Kidney (tissue), 14 donors: ENCODE results near the gene CCDC174. TPM values are rescaled to one million over a fixed set of nuclear protein-coding genes. Genes with fewer than 3 reads are reported as not detected.

Experiments
- DNase-seq, 5 donors: peaks; one replicate each; pipeline ENCODE4 v3.0.0-alpha.2; 2013 to 2020
- FAIRE-seq: peaks from 2 replicates; lab custom pipeline; 2012; peaks lifted over from hg19 to GRCh38; lab: Jason Lieb, UNC
- H3K27ac ChIP-seq, 2 donors: one replicate each; pipeline ENCODE4 v1.7.0; 2013; ENCODE audit warnings: low read depth in 2 of 2, low read length in 2 of 2, inconsistent platforms in 1 of 2
- H3K27me3 ChIP-seq: one replicate; pipeline ENCODE4 v1.7.1; 2013; ENCODE audit warnings: low read length, inconsistent platforms; ENCODE audit not compliant: control insufficient read depth, insufficient read depth
- H3K36me3 ChIP-seq, 3 donors: one replicate each; pipeline versions ENCODE4 v1.7.0 to v1.7.1; 2013; ENCODE audit warnings: low read length in 3 of 3, control low read depth in 1 of 3, inconsistent platforms in 1 of 3; ENCODE audit not compliant: insufficient read depth in 3 of 3, control insufficient read depth in 2 of 3
- H3K4me1 ChIP-seq, 3 donors: one replicate each; pipeline versions ENCODE4 v1.7.0 to v1.7.1; 2013; ENCODE audit warnings: low read length in 3 of 3, inconsistent platforms in 1 of 3, low read depth in 1 of 3; ENCODE audit not compliant: control insufficient read depth in 2 of 3, insufficient read depth in 2 of 3
- H3K4me3 ChIP-seq, 3 donors: one replicate each; pipeline versions ENCODE4 v1.7.0 to v1.8.1; 2013; ENCODE audit warnings: low read length in 3 of 3, control low read depth in 1 of 3, inconsistent platforms in 1 of 3
- H3K9ac ChIP-seq, 3 donors: one replicate each; pipeline versions ENCODE4 v1.7.0 to v1.7.1; 2013; ENCODE audit warnings: low read length in 3 of 3, control low read depth in 1 of 3, inconsistent platforms in 1 of 3
- H3K9me3 ChIP-seq, 3 donors: one replicate each; pipeline versions ENCODE4 v1.7.0 to v1.7.1; 2013; ENCODE audit warnings: low read length in 3 of 3, control low read depth in 1 of 3, inconsistent platforms in 1 of 3; ENCODE audit not compliant: control insufficient read depth in 2 of 3, insufficient read depth in 1 of 3
- CTCF ChIP-seq: IDR thresholded peaks from 3 replicates; pipeline ENCODE4 v1.5.1; 2012; ENCODE audit warnings: mild to moderate bottlenecking, moderate library complexity, borderline replicate concordance; ENCODE audit not compliant: insufficient read depth; ENCODE audit errors: extremely low read depth
- intact Hi-C: fragments of 100-400 bp; cut with DNase I; formaldehyde crosslinking; loops from one replicate; pipeline ENCODE4 v1.11.1; 2022
- polyA plus RNA-seq: library from polyadenylated mRNA; stranded (reverse); fragments of 350-450 nt; fragmentation: Illumina TruSeq; extraction: RNeasy Lipid Tissue Mini Kit (QIAGEN cat#74804); gene quantifications from one replicate; pipeline ENCODE4 v1.2.3, GENCODE V29; 2014; ENCODE audit warnings: low read depth, low replicate concordance; ENCODE audit not compliant: insufficient read depth
- total RNA-seq: library from RNA; stranded (reverse); fragmentation: NEBNext Ultra II Directional; extraction: Animal tissue kit (Norgen Biotek cat#: 25700); gene quantifications from one replicate; pipeline ENCODE4 v1.2.1, GENCODE V29; 2021
- donor health status: control.
- donor health status: control.
- donor health status: control.
- donor health status: control.
- donor health status: control.
- donor health status: DM: yes; HTN: yes; CAD: no.
- donor health status: Normal renal cell carcinoma (clear cell type).

Gene CCDC174
- total and polyA plus RNA-seq, 2 donors from 2014 or later = 21.9 to 24.7 TPM

- Histone ChIP-seq H3K36me3 (no peaks in the 10 kb centered on the region), H3K9ac (no peak overlapping the region), H3K4me1 (no peaks in the 10 kb centered on the region), H3K9me3 (no peaks in the 10 kb centered on the region), H3K27me3 (no peaks in the 10 kb centered on the region), H3K4me3 (no peak overlapping the region), H3K27ac (no peak overlapping the region)
- no peak for FAIRE-seq
- no peak for TF ChIP-seq CTCF
- DNase-seq = peak in 1 of 5 donors; percentile 41
- intact Hi-C loops = no loop called here
Measured at GRCh38 chr3:14616606-14617507, 34.7 kb upstream of the CCDC174 start.

- no peak for TF ChIP-seq CTCF
- intact Hi-C loops = no loop called here
- H3K27ac ChIP-seq = no peak overlapping the region
- no peak overlapping the region for H3K9ac ChIP-seq
- H3K9me3 ChIP-seq = no peaks in the 10 kb centered on the region
- FAIRE-seq (no peak), DNase-seq (no peak)
- no peaks in the 10 kb centered on the region for H3K36me3 ChIP-seq
- no peaks in the 10 kb centered on the region for H3K4me1 ChIP-seq
- no peak overlapping the region for H3K4me3 ChIP-seq
- no peaks in the 10 kb centered on the region for H3K27me3 ChIP-seq
Measured at GRCh38 chr3:14617508-14618023, 34.0 kb upstream of the CCDC174 start.

DNA sequence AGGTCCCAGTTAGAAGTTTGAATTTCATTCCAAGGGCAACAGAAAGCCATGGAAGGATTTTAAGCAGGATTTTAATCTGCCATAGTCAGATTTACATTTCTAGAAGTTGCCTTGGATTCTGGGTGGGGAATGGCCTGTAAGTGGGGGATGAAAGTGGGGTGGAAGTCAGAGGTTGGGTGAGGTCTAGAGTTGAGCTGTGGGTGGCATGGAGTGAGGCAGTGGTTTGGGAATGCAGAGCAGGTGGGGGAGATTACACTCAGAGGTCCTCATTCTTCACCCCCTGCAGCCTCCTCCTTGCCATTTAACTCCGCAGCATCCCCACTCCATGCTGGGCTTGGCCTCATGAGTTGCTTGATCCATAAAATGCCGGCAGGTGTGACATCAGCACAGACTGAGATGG lies 32.0 kb upstream of the CCDC174 start:
- no peaks in the 10 kb centered on the region for H3K9me3 ChIP-seq
- H3K4me3 ChIP-seq = no peak overlapping the region
- H3K27ac ChIP-seq = no peak overlapping the region
- no peak overlapping the region for H3K9ac ChIP-seq
- no peaks in the 10 kb centered on the region for H3K27me3 ChIP-seq
- TF ChIP-seq CTCF = no peak
- H3K4me1 ChIP-seq = peaks cover 0 to 7% (median 0%) of the 10 kb centered on the region in 3 donors
- DNase-seq (no peak), FAIRE-seq (no peak)
- intact Hi-C loops = no loop called here
- no peaks in the 10 kb centered on the region for H3K36me3 ChIP-seq
